GM12878 (cell line): ENCODE results near the gene SP2. TPM values are rescaled to one million over a fixed set of nuclear protein-coding genes. Genes with fewer than 3 reads are reported as not detected.

Experiments used
- ATAC-seq: fragments of 200-7000 bp; cut with Tn5 transposase; 3 replicates; pipeline ENCODE4 v1.9.1; 2020; ENCODE audit warnings: mild to moderate bottlenecking, moderate library complexity
- BruUV-seq: library from RNA; stranded (reverse); fragments of 400-500 nt; replicated peaks from 2 replicates; lab custom pipeline; 2021; lab: Mats Ljungman, UMichigan
- CTCF ChIA-PET: fragments of 300-600 bp; sonication (Branson Sonifier 250); formaldehyde crosslinking; extraction: SDS; loops from one replicate; lab custom pipeline; 2021; ENCODE audit warnings: inconsistent platforms; lab: Yijun Ruan, JAX
- POLR2A ChIA-PET: fragments of 350-600 bp; formaldehyde crosslinking; extraction: SDS; loops from one replicate; lab custom pipeline; 2021; ENCODE audit warnings: inconsistent platforms; lab: Charles Lee
- RAD21 ChIA-PET: fragments of 300-600 bp; sonication (Branson Sonifier 250); formaldehyde crosslinking; loops from one replicate; lab custom pipeline; 2023; ENCODE audit warnings: antibody characterized with exemption; ENCODE audit not compliant: unreplicated experiment; lab: Charles Lee
- SMC1A ChIA-PET: fragments of 300-600 bp; sonication (Branson Sonifier 250); formaldehyde crosslinking; loops from one replicate; lab custom pipeline; 2023; ENCODE audit not compliant: unreplicated experiment, uncharacterized antibody; lab: Charles Lee
- DNase-seq: peaks from one replicate; pipeline ENCODE4 v3.0.0-alpha.2; 2011; ENCODE audit warnings: low read depth, low spot score
- FAIRE-seq: peaks from 3 replicates; lab custom pipeline; 2011; peaks lifted over from hg19 to GRCh38; lab: Jason Lieb, UNC
- H2AFZ ChIP-seq: 2 replicates; pipeline ENCODE4 v1.6.0; 2011; ENCODE audit warnings: low read depth, low read length, control low read depth; ENCODE audit not compliant: control insufficient read depth
- H3K27ac ChIP-seq: 2 replicates; pipeline ENCODE4 v1.5.1; 2011; ENCODE audit warnings: control low read depth; ENCODE audit not compliant: control insufficient read depth, insufficient read depth
- H3K27me3 ChIP-seq, 2 experiments: replicated peaks in 1 of 2; 2 replicates each; pipeline versions ENCODE4 v1.6.0 to v1.6.1; 2011; ENCODE audit warnings: low read length in 1 of 2; ENCODE audit not compliant: control insufficient read depth in 2 of 2, insufficient read depth in 2 of 2
- H3K36me3 ChIP-seq, 2 experiments: 2 replicates each; pipeline ENCODE4 v1.5.1; 2011; ENCODE audit warnings: low read length in 1 of 2; ENCODE audit not compliant: control insufficient read depth in 2 of 2, insufficient read depth in 2 of 2
- H3K4me1 ChIP-seq: 2 replicates; pipeline ENCODE4 v1.6.1; 2011; ENCODE audit warnings: mild to moderate bottlenecking, low read length, moderate library complexity, mixed read lengths; ENCODE audit not compliant: control insufficient read depth, insufficient read depth
- H3K4me2 ChIP-seq: 2 replicates; pipeline ENCODE4 v1.6.0; 2011; ENCODE audit warnings: control low read depth; ENCODE audit not compliant: control insufficient read depth, insufficient read depth
- H3K4me3 ChIP-seq: fragments of 200-600 bp; sonication (generic); 2 replicates; pipeline ENCODE4 v1.5.1; 2016
- H3K79me2 ChIP-seq: 2 replicates; pipeline ENCODE4 v1.6.0; 2011; ENCODE audit warnings: low read length; ENCODE audit not compliant: control insufficient read depth, insufficient read depth
- H3K9ac ChIP-seq: 2 replicates; pipeline ENCODE4 v1.8.0; 2011; ENCODE audit warnings: low read length, control low read depth, mixed read lengths; ENCODE audit not compliant: control insufficient read depth, insufficient read depth
- H3K9me3 ChIP-seq: replicated peaks from 3 replicates; pipeline ENCODE4 v1.5.1; 2011; ENCODE audit warnings: mild to moderate bottlenecking, low read length; ENCODE audit not compliant: control insufficient read depth, insufficient read depth
- H4K20me1 ChIP-seq: 2 replicates; pipeline ENCODE4 v1.6.0; 2011; ENCODE audit not compliant: control insufficient read depth, insufficient read depth
- DPF2 ChIP-seq: fragments of 450-650 bp; IDR thresholded peaks from 2 replicates; pipeline ENCODE4 v1.6.1; 2017; ENCODE audit warnings: mild to moderate bottlenecking
- EZH2 ChIP-seq: IDR thresholded peaks from 2 replicates; pipeline ENCODE4 v1.6.1; 2012; ENCODE audit warnings: low read depth, mild to moderate bottlenecking, control low read depth, inconsistent platforms, low read length, borderline replicate concordance; ENCODE audit not compliant: control insufficient read depth
- MAX ChIP-seq: IDR thresholded peaks from 2 replicates; pipeline ENCODE4 v1.6.1; 2012; ENCODE audit warnings: low read depth, low read length, improper control_type of control experiment
- RB1 ChIP-seq: fragments of 450-650 bp; formaldehyde crosslinking; IDR thresholded peaks from 2 replicates; pipeline ENCODE4 v1.6.1; 2017; ENCODE audit warnings: mild to moderate bottlenecking, borderline replicate concordance
- WGBS: methylation state at CpG from one replicate; pipeline ENCODE4 v1.1.6; 2016; ENCODE audit warnings: low lambda C conversion rate; ENCODE audit not compliant: insufficient replicate concordance, insufficient coverage; ENCODE audit errors: missing lambda C conversion rate; 5-methylcytosine and 5-hydroxymethylcytosine counted together
- in situ Hi-C: fragments of 300-500 bp; cut with MboI; formaldehyde crosslinking; loops from 9 replicates; pipeline ENCODE4 v1.14.3; 2018; ENCODE audit warnings: mixed read lengths
- intact Hi-C: fragments of 100-400 bp; cut with micrococcal nuclease; formaldehyde crosslinking; loops from one replicate; pipeline ENCODE4 v1.14.2; 2022; ENCODE audit not compliant: unreplicated experiment
- polyA plus RNA-seq, 11 experiments: library from polyadenylated mRNA; depleted of rRNA in 4 of 11; unstranded in 6 of 11; stranded (reverse) in 5 of 11; fragments of >200 nt; fragmentation: Nextera tagmentation in 4 of 11; fragmentation: Illumina TruSeq in 1 of 11; extraction: Ambion mirVana in 4 of 11; extraction: Trizol in 1 of 11; gene quantifications; 1 replicate in 1 of 11; 2 replicates in 10 of 11; pipeline versions ENCODE4 v1.2.1 to v1.2.3, GENCODE V29; 2011 to 2016; ENCODE audit warnings: inconsistent platforms in 2 of 11, missing spikeins in 2 of 11, low read depth in 1 of 11
- total RNA-seq, 4 experiments: library from RNA; depleted of rRNA in 3 of 4; stranded (reverse); fragments of >200 nt in 3 of 4; fragmentation: Illumina TruSeq in 1 of 4; extraction: Trizol in 1 of 4; gene quantifications; 2 replicates each; pipeline versions ENCODE4 v1.2.1 to v1.2.3, GENCODE V29; 2013 to 2021

Gene SP2
- total and polyA plus RNA-seq, 10 of the 15 experiments (the other 5 are each of a cell fraction or from before 2014, with no cell fraction given), result 1.2 to 19.1 (median 4.8) TPM

GRCh38 chr17:47879028-47879585 lies 16.9 kb upstream of the SP2 start (continued):
- no peak for TF ChIP-seq RB1

- no peak overlapping the region for H2AFZ ChIP-seq
- ChIA-PET RAD21 (interaction anchor here (0.6 kb wide), 1 partner anchor 10 kb away, joined by 3 read pairs; no protein-coding TSS in a partner anchor), CTCF (interaction anchor here (1.0 to 1.8 kb wide), 2 partner anchors 10 to 245 kb away, joined by 3 to 6 read pairs; no protein-coding TSS in a partner anchor), POLR2A (no interaction called here), SMC1A (interaction anchor here (1.1 kb wide), 1 partner anchor 37 kb away, joined by 3 read pairs; no protein-coding TSS in a partner anchor)
- H3K4me3 ChIP-seq, result no peak overlapping the region
- no peak overlapping the region for H3K9ac ChIP-seq
- FAIRE-seq (no peak), ATAC-seq (no peak), DNase-seq (no peak)
- BruUV-seq, result no TSS peak
- H3K27me3 ChIP-seq, result peaks cover 3 to 4% of the 10 kb centered on the region in 2 experiments; a peak in 3 of 4 replicates
- H3K4me1 ChIP-seq, result no peaks in the 10 kb centered on the region
- TF ChIP-seq DPF2, result no peak
- no peak for TF ChIP-seq MAX
- no peak for TF ChIP-seq EZH2
- intact Hi-C loops, result no loop called here
- H3K9me3 ChIP-seq, result no peaks in the 10 kb centered on the region
- 51% methylated on average over 8 of the region's 8 CpGs for WGBS
- H3K79me2 ChIP-seq, result no peaks in the 10 kb centered on the region
- no peaks in the 10 kb centered on the region for H3K36me3 ChIP-seq
- in situ Hi-C loops, result no loop called here
- H3K4me2 ChIP-seq, result no peak overlapping the region
- no peaks in the 10 kb centered on the region for H4K20me1 ChIP-seq
- H3K27ac ChIP-seq, result no peak overlapping the region
Measured at GRCh38 chr17:47879776-47880454, 16.1 kb upstream of the SP2 start.
